Spleen (tissue), 7 donors: ENCODE measurements around the gene FUT7.

Experiments
- POLR2AphosphoS5 ChIP-seq, 3 donors: sonication (generic); formaldehyde crosslinking; IDR thresholded peaks; one replicate each; pipeline ENCODE4 v1.5.1; 2017; ENCODE audit warnings: antibody characterized with exemption in 3 of 3
- TF ChIP-seq, protein P1 (sequence below), 11 experiments: fragments of 200-600 bp in 7 of 11; fragments of 450-650 bp in 4 of 11; sonication (generic) in 4 of 11; IDR thresholded peaks in 8 of 11; conservative IDR thresholded peaks in 3 of 11; 1 replicate in 7 of 11; 2 replicates in 4 of 11; pipeline versions ENCODE4 v1.4.0 to v1.8.0; 2016 to 2021; ENCODE audit warnings: antibody characterized with exemption in 11 of 11, inconsistent platforms in 4 of 11, mild to moderate bottlenecking in 1 of 11
- donor health status: DM: no; HTN: no; CAD: no; lungs with moderate emphysema.
- donor health status: DM: no; HTN: no; CAD: no.
- donor health status: DM: no; HTN: no; CAD: no.

DNA sequence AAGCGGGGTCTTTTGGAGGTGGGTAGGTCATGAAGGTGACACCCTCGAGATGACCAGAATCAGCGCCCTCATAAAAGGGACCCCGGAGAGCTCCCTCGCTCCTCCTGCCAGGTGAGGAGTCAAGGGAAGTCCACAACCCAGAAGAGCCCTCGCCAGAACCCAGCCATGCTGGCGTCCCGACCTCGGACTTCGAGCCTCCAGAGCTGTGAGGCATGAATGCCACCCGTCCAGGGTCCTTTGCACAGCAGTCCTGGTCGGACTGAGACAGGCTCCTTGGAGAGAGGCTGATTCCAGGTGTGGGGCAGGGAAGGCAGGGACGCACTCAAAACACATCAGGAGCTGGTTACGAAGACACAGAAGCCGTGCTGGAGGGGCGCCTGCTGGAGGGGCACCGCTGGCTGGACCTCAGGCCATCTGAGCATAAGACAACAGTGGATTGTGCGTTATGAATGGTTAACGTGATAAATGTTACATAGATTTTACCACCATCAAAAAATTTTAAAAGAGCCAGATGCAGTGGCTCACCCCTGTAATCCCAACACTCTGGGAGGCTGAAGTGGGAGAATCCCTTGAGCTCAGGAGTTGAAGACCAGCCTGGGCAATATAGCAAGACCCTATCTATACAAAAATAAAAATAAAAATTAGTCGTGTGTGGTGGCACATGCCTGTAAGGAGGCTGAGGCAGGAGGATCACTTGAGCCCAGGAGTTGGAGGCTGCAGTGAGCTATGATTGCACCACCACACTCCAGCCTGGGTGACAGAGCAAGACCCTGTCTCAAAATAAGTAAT, 29.8 kb downstream of the FUT7 start:
- TF ChIP-seq, protein P1, sequence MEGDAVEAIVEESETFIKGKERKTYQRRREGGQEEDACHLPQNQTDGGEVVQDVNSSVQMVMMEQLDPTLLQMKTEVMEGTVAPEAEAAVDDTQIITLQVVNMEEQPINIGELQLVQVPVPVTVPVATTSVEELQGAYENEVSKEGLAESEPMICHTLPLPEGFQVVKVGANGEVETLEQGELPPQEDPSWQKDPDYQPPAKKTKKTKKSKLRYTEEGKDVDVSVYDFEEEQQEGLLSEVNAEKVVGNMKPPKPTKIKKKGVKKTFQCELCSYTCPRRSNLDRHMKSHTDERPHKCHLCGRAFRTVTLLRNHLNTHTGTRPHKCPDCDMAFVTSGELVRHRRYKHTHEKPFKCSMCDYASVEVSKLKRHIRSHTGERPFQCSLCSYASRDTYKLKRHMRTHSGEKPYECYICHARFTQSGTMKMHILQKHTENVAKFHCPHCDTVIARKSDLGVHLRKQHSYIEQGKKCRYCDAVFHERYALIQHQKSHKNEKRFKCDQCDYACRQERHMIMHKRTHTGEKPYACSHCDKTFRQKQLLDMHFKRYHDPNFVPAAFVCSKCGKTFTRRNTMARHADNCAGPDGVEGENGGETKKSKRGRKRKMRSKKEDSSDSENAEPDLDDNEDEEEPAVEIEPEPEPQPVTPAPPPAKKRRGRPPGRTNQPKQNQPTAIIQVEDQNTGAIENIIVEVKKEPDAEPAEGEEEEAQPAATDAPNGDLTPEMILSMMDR (IDR thresholded peaks at IDR 0.05 in 8 of 11, conservative IDR thresholded peaks at IDR 0.05 in 3 of 11): no peak
- TF ChIP-seq POLR2AphosphoS5 (IDR thresholded peaks at IDR 0.05): no peak
